GM23338 (cell line): Measurements from ENCODE around the gene HES4. TPM values are rescaled to one million over a fixed set of nuclear protein-coding genes. Genes with fewer than 3 reads are reported as not detected.

Experiments
- ATAC-seq: fragments of 200-7000 bp; cut with Tn5 transposase; 3 replicates; pipeline ENCODE4 v1.9.1; 2020
- DNase-seq: peaks from one replicate; pipeline ENCODE4 v3.0.0-alpha.2; 2015; ENCODE audit warnings: low spot score
- H2AFZ ChIP-seq: fragments of 200-600 bp; sonication (generic); 2 replicates; pipeline ENCODE4 v1.8.0; 2016; ENCODE audit warnings: antibody characterized with exemption, mild to moderate bottlenecking, moderate library complexity
- H3F3A ChIP-seq: fragments of 200-600 bp; sonication (generic); replicated peaks from 2 replicates; pipeline ENCODE4 v1.8.0; 2017; ENCODE audit warnings: antibody characterized with exemption, mixed run types, low read depth
- H3K27ac ChIP-seq: fragments of 200-600 bp; sonication (generic); 2 replicates; pipeline ENCODE4 v1.6.1; 2016; ENCODE audit warnings: low read depth
- H3K27me3 ChIP-seq: fragments of 200-600 bp; sonication (generic); 2 replicates; pipeline ENCODE4 v1.8.0; 2016; ENCODE audit warnings: mild to moderate bottlenecking, mixed run types, moderate library complexity; ENCODE audit not compliant: insufficient read depth
- H3K36me3 ChIP-seq: fragments of 200-600 bp; sonication (generic); 2 replicates; pipeline ENCODE4 v1.8.0; 2016; ENCODE audit warnings: mild to moderate bottlenecking; ENCODE audit not compliant: insufficient read depth
- H3K4me1 ChIP-seq: fragments of 200-600 bp; sonication (generic); 2 replicates; pipeline ENCODE4 v1.8.0; 2016; ENCODE audit warnings: mild to moderate bottlenecking, moderate library complexity; ENCODE audit not compliant: insufficient read depth
- H3K4me2 ChIP-seq: fragments of 200-600 bp; sonication (generic); 2 replicates; pipeline ENCODE4 v1.7.1; 2017; ENCODE audit warnings: mixed run types
- H3K4me3 ChIP-seq: fragments of 200-600 bp; sonication (generic); 2 replicates; pipeline ENCODE4 v1.6.1; 2016; ENCODE audit warnings: mixed run types
- H3K79me2 ChIP-seq: fragments of 200-600 bp; sonication (generic); replicated peaks from 2 replicates; pipeline ENCODE4 v1.8.0; 2017; ENCODE audit warnings: mild to moderate bottlenecking; ENCODE audit not compliant: insufficient read depth
- H3K9me2 ChIP-seq: fragments of 200-600 bp; sonication (generic); 2 replicates; pipeline ENCODE4 v1.8.0; 2017; ENCODE audit not compliant: insufficient read depth
- H4K20me1 ChIP-seq: fragments of 200-600 bp; sonication (generic); replicated peaks from 2 replicates; pipeline ENCODE4 v1.8.0; 2017; ENCODE audit warnings: mild to moderate bottlenecking; ENCODE audit not compliant: insufficient read depth
- H3K27ac Mint-ChIP-seq: 2 replicates; pipeline ENCODE4 v1.8.0; 2020; ENCODE audit warnings: inconsistent platforms, mild to moderate bottlenecking, moderate library complexity, mixed read lengths
- H3K27me3 Mint-ChIP-seq: 3 replicates; pipeline ENCODE4 v1.8.0; 2022; ENCODE audit warnings: low read depth, mild to moderate bottlenecking, moderate library complexity, mixed read lengths, inconsistent platforms; ENCODE audit not compliant: insufficient read depth, poor library complexity
- H3K36me3 Mint-ChIP-seq: 3 replicates; pipeline ENCODE4 v1.8.0; 2021; ENCODE audit warnings: low read depth, mild to moderate bottlenecking, inconsistent platforms, moderate library complexity, mixed read lengths
- H3K4me1 Mint-ChIP-seq: 3 replicates; pipeline ENCODE4 v1.8.0; 2020; ENCODE audit warnings: mild to moderate bottlenecking, inconsistent platforms, mixed read lengths
- H3K4me3 Mint-ChIP-seq: 3 replicates; pipeline ENCODE4 v1.8.0; 2021; ENCODE audit warnings: moderate library complexity, mild to moderate bottlenecking, inconsistent platforms, mixed read lengths
- H3K9me3 Mint-ChIP-seq: 3 replicates; pipeline ENCODE4 v1.8.0; 2020; ENCODE audit warnings: moderate library complexity, mild to moderate bottlenecking, inconsistent platforms, mixed read lengths
- CREB1 ChIP-seq: fragments of 250-450 bp; sonication (Bioruptor Pico); IDR thresholded peaks from 2 replicates; pipeline ENCODE4 v1.5.0; 2020; ENCODE audit warnings: low read depth, mild to moderate bottlenecking, moderate library complexity
- EZH2phosphoT487 ChIP-seq: fragments of 200-600 bp; sonication (generic); IDR thresholded peaks from one replicate; pipeline ENCODE4 v1.8.1; 2018; ENCODE audit warnings: antibody characterized with exemption; ENCODE audit not compliant: unreplicated experiment
- JUNB ChIP-seq: IDR thresholded peaks from one replicate; pipeline ENCODE4 v1.6.1; 2016; ENCODE audit warnings: antibody characterized with exemption; ENCODE audit not compliant: unreplicated experiment
- NANOG ChIP-seq: IDR thresholded peaks from 2 replicates; pipeline ENCODE4 v1.6.1; 2016; ENCODE audit warnings: antibody characterized with exemption, borderline replicate concordance
- POLR2AphosphoS5 ChIP-seq: IDR thresholded peaks from 2 replicates; pipeline ENCODE4 v1.6.1; 2016; ENCODE audit warnings: antibody characterized with exemption, low read depth
- STAT1 ChIP-seq: IDR thresholded peaks from one replicate; pipeline ENCODE4 v1.6.1; 2016; ENCODE audit warnings: antibody characterized with exemption; ENCODE audit not compliant: unreplicated experiment
- ZNF114 ChIP-seq: fragments of 250-450 bp; sonication (Bioruptor Pico); IDR thresholded peaks from 2 replicates; pipeline ENCODE4 v1.5.0; 2020; ENCODE audit warnings: mild to moderate bottlenecking, moderate library complexity
- polyA plus RNA-seq: library from polyadenylated mRNA; unstranded; fragments of >200 nt; fragmentation: Nextera tagmentation; extraction: Ambion mirVana; gene quantifications from 2 replicates; pipeline ENCODE4 v1.2.1, GENCODE V29; 2016
- total RNA-seq: library from RNA; depleted of rRNA; stranded (reverse); fragments of >200 nt; shearing (Covaris generic); gene quantifications from 2 replicates; pipeline ENCODE4 v1.2.3, GENCODE V29; 2014
- TF ChIP-seq, protein P1 (sequence below): fragments of 250-450 bp; sonication (Bioruptor Pico); IDR thresholded peaks from 2 replicates; pipeline ENCODE4 v1.5.0; 2020; ENCODE audit warnings: mild to moderate bottlenecking, moderate library complexity
- TF ChIP-seq, protein P2 (sequence below): IDR thresholded peaks from one replicate; pipeline ENCODE4 v1.6.1; 2018; ENCODE audit warnings: antibody characterized with exemption; ENCODE audit not compliant: unreplicated experiment
- TF ChIP-seq, protein P3 (sequence below): IDR thresholded peaks from 2 replicates; pipeline ENCODE4 v1.6.1; 2016; ENCODE audit warnings: antibody characterized with exemption

HES4 gene
- total and polyA plus RNA-seq, 2 experiments from 2014 or later, result 2.3 to 6.7 TPM

DNA sequence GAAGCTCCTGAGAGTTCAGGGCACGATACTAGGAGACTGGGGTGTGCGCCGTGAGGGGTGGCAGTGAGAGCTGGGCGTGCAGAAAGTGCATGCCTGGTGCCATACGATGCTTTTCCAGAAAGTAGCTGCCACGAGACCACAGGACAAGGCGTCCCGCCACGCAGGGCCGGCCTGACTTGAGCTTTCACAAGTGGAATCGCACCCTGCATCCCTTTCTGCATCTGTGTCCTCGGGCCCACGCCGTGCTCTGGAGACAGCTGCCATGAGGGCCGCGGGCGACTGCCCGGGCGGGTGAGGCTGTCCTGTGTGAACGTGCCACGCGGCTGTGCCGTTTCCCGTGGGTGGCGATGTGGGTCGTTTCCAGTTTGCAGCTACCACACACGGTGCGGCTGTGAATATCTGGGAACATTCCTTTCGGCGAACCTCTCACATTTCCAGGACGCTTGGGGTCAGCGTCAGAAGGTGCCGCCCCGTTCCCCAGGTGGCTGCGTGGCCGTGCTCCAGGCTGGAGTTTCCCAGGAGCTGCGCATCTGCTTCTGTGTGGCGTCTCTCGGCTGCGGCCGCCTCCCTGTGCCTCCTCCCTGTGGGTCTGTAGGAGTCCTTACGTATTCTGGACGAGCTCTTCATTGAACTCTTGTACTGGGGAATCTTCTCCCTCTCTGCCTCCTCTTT is 17.0 kb downstream of the HES4 start:
- TF ChIP-seq STAT1, result no peak
- TF ChIP-seq JUNB, result no peak
- TF ChIP-seq EZH2phosphoT487, result no peak
- TF ChIP-seq POLR2AphosphoS5, result no peak
- TF ChIP-seq, protein P1, sequence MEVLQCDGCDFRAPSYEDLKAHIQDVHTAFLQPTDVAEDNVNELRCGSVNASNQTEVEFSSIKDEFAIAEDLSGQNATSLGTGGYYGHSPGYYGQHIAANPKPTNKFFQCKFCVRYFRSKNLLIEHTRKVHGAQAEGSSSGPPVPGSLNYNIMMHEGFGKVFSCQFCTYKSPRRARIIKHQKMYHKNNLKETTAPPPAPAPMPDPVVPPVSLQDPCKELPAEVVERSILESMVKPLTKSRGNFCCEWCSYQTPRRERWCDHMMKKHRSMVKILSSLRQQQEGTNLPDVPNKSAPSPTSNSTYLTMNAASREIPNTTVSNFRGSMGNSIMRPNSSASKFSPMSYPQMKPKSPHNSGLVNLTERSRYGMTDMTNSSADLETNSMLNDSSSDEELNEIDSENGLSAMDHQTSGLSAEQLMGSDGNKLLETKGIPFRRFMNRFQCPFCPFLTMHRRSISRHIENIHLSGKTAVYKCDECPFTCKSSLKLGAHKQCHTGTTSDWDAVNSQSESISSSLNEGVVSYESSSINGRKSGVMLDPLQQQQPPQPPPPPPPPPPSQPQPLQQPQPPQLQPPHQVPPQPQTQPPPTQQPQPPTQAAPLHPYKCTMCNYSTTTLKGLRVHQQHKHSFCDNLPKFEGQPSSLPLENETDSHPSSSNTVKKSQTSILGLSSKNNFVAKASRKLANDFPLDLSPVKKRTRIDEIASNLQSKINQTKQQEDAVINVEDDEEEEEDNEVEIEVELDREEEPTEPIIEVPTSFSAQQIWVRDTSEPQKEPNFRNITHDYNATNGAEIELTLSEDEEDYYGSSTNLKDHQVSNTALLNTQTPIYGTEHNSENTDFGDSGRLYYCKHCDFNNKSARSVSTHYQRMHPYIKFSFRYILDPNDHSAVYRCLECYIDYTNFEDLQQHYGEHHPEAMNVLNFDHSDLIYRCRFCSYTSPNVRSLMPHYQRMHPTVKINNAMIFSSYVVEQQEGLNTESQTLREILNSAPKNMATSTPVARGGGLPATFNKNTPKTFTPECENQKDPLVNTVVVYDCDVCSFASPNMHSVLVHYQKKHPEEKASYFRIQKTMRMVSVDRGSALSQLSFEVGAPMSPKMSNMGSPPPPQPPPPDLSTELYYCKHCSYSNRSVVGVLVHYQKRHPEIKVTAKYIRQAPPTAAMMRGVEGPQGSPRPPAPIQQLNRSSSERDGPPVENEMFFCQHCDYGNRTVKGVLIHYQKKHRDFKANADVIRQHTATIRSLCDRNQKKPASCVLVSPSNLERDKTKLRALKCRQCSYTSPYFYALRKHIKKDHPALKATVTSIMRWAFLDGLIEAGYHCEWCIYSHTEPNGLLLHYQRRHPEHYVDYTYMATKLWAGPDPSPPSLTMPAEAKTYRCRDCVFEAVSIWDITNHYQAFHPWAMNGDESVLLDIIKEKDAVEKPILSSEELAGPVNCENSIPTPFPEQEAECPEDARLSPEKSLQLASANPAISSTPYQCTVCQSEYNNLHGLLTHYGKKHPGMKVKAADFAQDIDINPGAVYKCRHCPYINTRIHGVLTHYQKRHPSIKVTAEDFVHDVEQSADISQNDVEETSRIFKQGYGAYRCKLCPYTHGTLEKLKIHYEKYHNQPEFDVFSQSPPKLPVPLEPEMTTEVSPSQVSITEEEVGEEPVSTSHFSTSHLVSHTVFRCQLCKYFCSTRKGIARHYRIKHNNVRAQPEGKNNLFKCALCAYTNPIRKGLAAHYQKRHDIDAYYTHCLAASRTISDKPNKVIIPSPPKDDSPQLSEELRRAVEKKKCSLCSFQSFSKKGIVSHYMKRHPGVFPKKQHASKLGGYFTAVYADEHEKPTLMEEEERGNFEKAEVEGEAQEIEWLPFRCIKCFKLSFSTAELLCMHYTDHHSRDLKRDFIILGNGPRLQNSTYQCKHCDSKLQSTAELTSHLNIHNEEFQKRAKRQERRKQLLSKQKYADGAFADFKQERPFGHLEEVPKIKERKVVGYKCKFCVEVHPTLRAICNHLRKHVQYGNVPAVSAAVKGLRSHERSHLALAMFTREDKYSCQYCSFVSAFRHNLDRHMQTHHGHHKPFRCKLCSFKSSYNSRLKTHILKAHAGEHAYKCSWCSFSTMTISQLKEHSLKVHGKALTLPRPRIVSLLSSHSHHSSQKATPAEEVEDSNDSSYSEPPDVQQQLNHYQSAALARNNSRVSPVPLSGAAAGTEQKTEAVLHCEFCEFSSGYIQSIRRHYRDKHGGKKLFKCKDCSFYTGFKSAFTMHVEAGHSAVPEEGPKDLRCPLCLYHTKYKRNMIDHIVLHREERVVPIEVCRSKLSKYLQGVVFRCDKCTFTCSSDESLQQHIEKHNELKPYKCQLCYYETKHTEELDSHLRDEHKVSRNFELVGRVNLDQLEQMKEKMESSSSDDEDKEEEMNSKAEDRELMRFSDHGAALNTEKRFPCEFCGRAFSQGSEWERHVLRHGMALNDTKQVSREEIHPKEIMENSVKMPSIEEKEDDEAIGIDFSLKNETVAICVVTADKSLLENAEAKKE (CRISPR knock-in tag), result no peak
- TF ChIP-seq ZNF114 (CRISPR knock-in tag), result no peak
- no peak for TF ChIP-seq CREB1 (CRISPR knock-in tag)
- no peak for TF ChIP-seq NANOG
- TF ChIP-seq, protein P2, sequence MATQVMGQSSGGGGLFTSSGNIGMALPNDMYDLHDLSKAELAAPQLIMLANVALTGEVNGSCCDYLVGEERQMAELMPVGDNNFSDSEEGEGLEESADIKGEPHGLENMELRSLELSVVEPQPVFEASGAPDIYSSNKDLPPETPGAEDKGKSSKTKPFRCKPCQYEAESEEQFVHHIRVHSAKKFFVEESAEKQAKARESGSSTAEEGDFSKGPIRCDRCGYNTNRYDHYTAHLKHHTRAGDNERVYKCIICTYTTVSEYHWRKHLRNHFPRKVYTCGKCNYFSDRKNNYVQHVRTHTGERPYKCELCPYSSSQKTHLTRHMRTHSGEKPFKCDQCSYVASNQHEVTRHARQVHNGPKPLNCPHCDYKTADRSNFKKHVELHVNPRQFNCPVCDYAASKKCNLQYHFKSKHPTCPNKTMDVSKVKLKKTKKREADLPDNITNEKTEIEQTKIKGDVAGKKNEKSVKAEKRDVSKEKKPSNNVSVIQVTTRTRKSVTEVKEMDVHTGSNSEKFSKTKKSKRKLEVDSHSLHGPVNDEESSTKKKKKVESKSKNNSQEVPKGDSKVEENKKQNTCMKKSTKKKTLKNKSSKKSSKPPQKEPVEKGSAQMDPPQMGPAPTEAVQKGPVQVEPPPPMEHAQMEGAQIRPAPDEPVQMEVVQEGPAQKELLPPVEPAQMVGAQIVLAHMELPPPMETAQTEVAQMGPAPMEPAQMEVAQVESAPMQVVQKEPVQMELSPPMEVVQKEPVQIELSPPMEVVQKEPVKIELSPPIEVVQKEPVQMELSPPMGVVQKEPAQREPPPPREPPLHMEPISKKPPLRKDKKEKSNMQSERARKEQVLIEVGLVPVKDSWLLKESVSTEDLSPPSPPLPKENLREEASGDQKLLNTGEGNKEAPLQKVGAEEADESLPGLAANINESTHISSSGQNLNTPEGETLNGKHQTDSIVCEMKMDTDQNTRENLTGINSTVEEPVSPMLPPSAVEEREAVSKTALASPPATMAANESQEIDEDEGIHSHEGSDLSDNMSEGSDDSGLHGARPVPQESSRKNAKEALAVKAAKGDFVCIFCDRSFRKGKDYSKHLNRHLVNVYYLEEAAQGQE, result no peak
- TF ChIP-seq, protein P3, sequence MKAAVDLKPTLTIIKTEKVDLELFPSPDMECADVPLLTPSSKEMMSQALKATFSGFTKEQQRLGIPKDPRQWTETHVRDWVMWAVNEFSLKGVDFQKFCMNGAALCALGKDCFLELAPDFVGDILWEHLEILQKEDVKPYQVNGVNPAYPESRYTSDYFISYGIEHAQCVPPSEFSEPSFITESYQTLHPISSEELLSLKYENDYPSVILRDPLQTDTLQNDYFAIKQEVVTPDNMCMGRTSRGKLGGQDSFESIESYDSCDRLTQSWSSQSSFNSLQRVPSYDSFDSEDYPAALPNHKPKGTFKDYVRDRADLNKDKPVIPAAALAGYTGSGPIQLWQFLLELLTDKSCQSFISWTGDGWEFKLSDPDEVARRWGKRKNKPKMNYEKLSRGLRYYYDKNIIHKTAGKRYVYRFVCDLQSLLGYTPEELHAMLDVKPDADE, result no peak
- peaks cover 5% of the 10 kb centered on the region for H3K9me3 Mint-ChIP-seq
- Histone ChIP-seq H3K79me2 (no peaks in the 10 kb centered on the region), H3K9me2 (no peaks in the 10 kb centered on the region), H4K20me1 (no peaks in the 10 kb centered on the region), H3K27ac (no peak overlapping the region), H3K4me1 (no peaks in the 10 kb centered on the region), H3F3A (no peaks in the 10 kb centered on the region), H2AFZ (no peak overlapping the region), H3K36me3 (no peaks in the 10 kb centered on the region), H3K27me3 (peaks cover 40% of the 10 kb centered on the region), H3K4me2 (no peak overlapping the region), H3K4me3 (no peak overlapping the region)
- H3K27me3 Mint-ChIP-seq, result peaks cover 47% of the 10 kb centered on the region
- H3K27ac Mint-ChIP-seq, result no peak overlapping the region
- no peak for ATAC-seq
- DNase-seq, result no peak
- H3K4me1 Mint-ChIP-seq, result no peaks in the 10 kb centered on the region; the same call in 2 of the 3 replicates
- H3K36me3 Mint-ChIP-seq, result peaks cover 5% of the 10 kb centered on the region
- H3K4me3 Mint-ChIP-seq, result no peak overlapping the region
